ENCODE data around the gene PNPLA1.

Gene PNPLA1

DNA sequence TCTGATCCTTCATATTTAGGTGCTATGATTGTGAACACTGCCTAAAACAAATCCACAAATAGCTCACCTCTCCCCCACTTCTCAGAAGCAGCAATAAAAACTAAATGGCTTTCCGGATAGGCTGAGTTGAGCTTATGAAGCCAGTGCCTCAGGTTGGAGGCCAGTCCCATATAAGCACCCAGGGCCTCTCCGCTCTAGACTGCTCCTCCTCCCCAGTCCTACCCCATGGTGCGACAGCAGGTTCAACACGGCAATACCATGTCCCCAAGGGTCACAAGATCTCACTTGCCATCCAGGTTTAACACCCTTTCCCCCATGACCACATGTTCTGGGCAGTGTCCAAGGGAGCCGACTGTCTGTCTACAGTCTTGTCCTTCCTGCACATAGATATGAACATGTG lies 46.1 kb downstream of the PNPLA1 start:
- no peak for DNase-seq (ENCODE audit: low spot score)

DNA sequence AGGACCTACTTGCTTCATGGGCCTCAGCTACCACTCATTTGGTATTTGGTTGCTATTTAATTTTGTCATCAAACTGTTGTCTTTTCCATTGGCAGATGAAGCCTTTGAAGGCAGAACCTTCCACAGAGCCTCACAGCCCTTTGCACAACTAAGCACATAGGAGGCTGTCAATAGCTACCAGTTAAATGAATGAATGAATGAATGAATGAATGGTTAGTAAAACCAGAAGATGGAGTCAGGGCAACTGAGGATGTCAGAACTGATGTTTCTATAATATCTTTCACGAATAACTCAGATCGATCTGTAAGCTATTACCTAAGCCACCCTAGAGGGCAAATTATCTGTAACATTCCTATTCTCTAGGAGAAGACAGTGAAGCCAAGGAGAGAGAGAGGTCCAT lies 47.8 kb downstream of the PNPLA1 start:
- DNase-seq (ENCODE audit: low spot score): no peak

GRCh38 chr6:36318690-36319435 lies 49.0 kb downstream of the PNPLA1 start:
- no peak for DNase-seq (ENCODE audit: low spot score)

- no peak for DNase-seq (ENCODE audit: low spot score)
Measured at GRCh38 chr6:36319436-36319762, 49.5 kb downstream of the PNPLA1 start.

DNA sequence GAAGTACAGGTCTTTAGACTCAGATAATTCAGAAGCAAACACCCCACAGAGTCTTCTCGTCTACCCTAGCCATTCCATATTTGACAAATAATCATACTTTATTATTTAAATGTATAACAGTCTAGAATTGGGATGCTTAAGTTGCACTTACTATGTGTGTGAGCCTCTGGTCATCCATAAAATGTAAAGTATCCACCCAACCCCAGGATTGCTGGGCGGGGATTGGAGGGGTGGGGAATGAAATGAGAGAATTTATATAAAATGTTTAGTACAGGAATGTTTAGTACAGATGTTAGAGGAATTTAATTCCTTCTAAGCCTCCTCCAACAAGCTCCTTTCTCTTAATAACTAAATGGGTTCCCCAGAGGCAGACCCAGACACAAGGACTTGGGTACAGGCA lies 50.0 kb downstream of the PNPLA1 start:
- DNase-seq (ENCODE audit: low spot score): no peak

- no peak for DNase-seq (ENCODE audit: low spot score)
Measured at GRCh38 chr6:36320475-36320874, 50.6 kb downstream of the PNPLA1 start.

DNA sequence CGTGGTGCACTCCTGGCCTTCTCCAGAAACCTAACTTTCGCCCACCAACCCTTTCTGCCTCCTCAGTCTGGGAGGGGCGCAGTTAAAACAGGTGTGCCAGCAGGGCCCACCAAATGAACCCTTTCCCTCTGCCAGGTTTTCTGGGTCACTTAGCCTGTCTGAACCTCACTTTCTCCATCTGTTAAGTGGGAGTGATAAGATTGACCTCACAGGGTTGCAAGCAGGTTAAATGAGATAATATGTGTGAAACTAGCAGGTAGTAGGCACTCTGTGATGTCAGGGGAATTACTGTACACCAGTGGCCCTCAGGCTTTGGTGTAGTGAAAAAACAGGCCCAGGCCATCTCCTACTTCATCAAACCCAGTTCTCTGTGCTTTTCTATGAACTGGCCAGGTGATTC lies 52.7 kb downstream of the PNPLA1 start:
- DNase-seq (ENCODE audit: low spot score): no peak

GRCh38 chr6:36323062-36323461 lies 53.2 kb downstream of the PNPLA1 start:
- DNase-seq (ENCODE audit: low spot score): no peak

- no peak for DNase-seq (ENCODE audit: low spot score)
Measured at GRCh38 chr6:36324191-36324590, 54.3 kb downstream of the PNPLA1 start.

GRCh38 chr6:36324715-36325114 lies 54.9 kb downstream of the PNPLA1 start:
- DNase-seq (ENCODE audit: low spot score): no peak

- DNase-seq (ENCODE audit: low spot score): no peak
Measured at GRCh38 chr6:36326356-36326995, 56.6 kb downstream of the PNPLA1 start.

DNA sequence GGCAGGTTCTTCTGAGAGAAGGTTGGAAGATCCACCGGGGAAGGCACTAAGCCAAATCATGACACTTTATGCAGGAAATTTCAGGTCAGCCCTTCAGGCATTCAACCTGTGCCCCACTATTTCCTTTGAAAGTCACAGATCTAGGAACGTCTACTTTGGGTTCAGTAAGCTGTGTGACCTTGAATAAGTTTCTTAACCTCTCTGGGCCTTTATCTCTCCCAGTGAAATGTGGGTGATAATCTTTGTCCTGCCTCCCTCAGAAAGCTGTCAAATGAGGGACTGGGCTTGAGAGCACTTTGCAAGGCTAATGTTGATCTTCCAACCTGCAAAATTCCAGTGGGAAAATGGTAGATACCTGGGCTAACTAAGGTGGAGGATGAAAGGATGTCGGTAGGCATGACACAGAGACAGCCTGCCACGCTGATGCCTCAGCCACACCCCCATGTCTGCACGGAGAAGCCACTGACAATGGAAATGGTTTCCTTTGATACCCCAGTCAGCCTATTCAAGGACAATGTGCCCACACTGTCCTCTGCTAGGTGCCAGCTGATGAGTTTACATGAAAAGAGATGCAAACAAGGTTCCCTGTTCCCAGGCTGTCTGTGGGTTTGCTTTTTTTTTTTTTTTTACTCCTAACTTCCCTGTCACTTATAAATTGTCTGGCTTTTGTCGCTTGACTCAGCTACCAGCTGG lies 57.5 kb downstream of the PNPLA1 start:
- DNase-seq (ENCODE audit: low spot score): no peak

- DNase-seq (ENCODE audit: low spot score): no peak
Measured at GRCh38 chr6:36327919-36328236, 58.0 kb downstream of the PNPLA1 start.

- no peak for DNase-seq (ENCODE audit: low spot score)
Measured at GRCh38 chr6:36328600-36328999, 58.7 kb downstream of the PNPLA1 start.

DNA sequence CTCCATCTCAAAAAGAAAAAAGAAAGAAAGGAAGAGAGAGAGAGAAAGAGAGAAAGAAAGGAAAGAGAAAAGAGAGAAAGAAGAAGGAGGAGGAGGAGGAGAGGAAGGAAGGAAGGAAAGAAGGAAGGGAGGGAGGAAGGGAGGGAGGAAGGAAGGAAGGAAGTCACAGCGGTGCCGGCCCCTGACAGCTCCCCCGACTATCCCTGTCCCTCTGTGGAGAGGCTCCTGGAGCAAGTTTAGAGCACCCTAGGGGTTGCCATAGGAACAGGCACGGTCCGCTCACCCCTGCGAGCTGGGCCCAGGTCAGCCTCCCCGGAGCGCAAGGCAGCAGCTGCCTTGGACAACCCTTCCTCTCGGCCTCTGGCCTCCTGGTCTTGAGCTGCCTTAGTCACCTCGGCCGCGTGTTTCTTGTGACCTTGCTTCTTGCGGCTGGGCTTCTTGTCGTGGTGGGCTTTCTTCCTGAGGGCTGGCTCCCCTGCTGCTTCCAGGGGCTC lies 60.0 kb downstream of the PNPLA1 start:
- DNase-seq (ENCODE audit: low spot score): no peak

GRCh38 chr6:36330366-36330765 lies 60.5 kb downstream of the PNPLA1 start:
- DNase-seq (ENCODE audit: low spot score): no peak

- no peak for DNase-seq (ENCODE audit: low spot score)
Measured at GRCh38 chr6:36331381-36331780, 61.5 kb downstream of the PNPLA1 start.

DNA sequence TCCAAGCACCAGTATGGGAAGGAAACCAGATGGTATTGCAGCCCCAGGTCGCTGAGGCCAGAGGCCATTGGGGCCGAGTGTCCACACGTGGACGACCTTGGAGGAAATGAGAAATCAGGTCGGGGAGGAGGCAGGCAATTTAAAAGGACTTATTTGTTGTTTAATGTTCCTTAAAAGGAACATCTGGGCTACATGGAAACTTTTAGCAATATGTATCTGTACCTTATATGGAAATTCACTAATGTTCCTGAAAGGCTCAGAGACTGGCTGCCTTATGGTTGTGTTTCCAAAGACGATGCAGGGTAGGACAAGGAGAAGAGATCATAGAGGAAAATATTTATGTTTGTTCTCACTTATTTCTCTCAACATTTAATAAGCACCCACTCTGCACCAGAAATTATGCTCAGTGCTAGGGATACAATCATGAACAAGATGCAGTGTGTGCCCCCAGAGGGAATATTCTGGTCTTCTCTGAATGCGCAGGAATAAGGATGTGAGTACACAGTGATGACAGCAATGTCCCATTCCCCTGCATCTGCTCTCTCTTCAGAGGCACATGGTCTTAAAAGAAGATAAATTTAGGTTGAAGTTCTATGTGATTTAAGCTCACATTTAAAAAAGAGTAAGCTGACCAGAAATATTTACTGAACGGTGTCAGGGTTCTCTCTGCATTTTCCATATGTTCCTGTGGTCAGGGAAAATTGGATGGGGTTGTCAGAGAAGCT lies 63.5 kb downstream of the PNPLA1 start:
- no peak for DNase-seq (ENCODE audit: low spot score)

DNA sequence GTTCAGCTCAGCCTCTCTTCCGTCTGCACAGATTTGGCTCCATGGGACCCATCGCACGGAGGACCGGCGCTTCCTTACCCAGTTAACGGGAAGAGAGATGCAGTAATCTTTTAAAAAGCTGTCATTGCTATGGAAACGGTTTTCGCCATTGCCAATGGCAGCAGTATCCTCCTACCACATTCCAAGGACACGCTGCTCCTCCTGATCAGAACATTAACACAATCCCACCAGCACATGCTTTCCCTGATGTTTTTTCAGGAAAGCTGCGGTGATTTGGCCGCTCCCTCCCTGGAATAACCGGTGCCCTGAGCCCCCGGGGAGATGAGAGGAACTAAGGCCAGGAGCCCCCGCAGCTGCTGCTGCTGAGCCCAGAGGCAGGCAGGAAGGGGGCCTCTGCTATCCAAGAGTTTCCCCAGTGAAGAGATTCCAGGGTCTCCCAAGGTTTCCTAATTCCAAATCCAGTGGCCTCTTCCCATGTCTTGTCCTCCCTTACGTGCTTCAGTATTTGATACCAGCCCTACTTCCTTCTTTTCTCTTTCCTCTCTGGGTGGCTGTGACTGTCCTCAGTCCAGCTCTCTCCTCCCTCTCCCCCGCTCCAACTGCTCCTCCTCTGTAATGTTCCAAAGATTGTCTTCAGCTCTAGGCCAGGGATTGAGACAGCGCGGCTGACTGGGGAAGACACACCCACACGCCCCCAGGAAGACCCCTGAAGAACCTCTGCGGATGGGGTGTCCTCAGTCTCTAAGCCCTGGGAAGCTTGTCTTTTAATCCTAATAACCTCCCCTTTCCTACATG lies 64.3 kb downstream of the PNPLA1 start:
- no peak for DNase-seq (ENCODE audit: low spot score)

GRCh38 chr6:36334832-36335459 lies 65.1 kb downstream of the PNPLA1 start:
- DNase-seq (ENCODE audit: low spot score): no peak

DNA sequence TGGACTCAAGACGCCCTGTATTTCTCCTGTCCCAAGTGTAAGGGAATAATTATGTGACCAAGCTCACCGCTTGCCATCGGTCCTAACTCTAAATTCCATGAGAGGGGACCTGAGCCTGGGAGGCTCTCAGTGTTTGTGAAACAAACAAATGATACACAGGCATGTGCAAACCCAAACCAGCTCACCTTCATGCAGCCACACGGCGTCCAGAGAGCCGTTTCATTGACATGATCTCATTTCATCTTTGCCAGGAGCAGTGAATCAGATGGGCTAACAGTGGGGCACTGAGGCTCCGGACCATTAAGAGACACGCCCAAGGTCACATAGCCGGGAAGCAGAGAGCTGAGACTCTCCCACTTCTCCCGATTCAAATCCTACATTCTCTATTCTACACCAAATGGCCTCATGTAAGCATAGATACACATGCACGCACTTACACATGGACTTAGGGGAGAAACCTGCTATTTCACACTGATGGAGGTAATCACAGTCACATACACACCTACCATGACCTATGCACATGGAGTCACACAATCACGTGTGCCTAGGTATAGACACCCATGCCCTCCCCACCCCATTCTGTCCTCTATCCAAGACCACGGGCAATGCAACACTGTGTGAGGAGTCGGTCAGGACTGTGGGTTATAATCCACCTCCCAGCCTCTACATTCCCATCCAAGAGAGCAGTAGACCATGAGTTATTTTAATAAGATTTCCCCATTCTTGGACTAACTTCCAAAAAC lies 65.8 kb downstream of the PNPLA1 start:
- no peak for DNase-seq (ENCODE audit: low spot score)

Data from kidney capillary endothelial cell (primary cell).